Activated CD4-positive, alpha-beta T cell treated with anti-CD3 and anti-CD28 coated beads, Interleukin-2, amount 10 ng/mL, durations not matched to agents 7 days and 5 days (primary cell): ENCODE data around the gene GSX1. TPM values are rescaled to one million over a fixed set of nuclear protein-coding genes. Genes with fewer than 3 reads are reported as not detected.
A peak's percentile ranks its signal among the peaks of the same experiment; 100 is the strongest.

Experiments
- CTCF ChIA-PET: fragments of 350-600 bp; sonication (Branson Sonifier 250); formaldehyde crosslinking; loops from one replicate; lab custom pipeline; 2021; ENCODE audit warnings: antibody characterized with exemption; lab: Charles Lee
- POLR2A ChIA-PET: fragments of 350-600 bp; sonication (Branson Sonifier 250); formaldehyde crosslinking; loops from one replicate; lab custom pipeline; 2021; ENCODE audit warnings: antibody characterized with exemption; lab: Charles Lee
- DNase-seq: peaks from one replicate; pipeline ENCODE4 v3.0.0-alpha.2; 2020
- H3K27ac Mint-ChIP-seq: one replicate; pipeline ENCODE4 v1.8.0; 2021; ENCODE audit warnings: mild to moderate bottlenecking, moderate library complexity, mixed read lengths
- H3K27me3 Mint-ChIP-seq: one replicate; pipeline ENCODE4 v1.8.0; 2021; ENCODE audit warnings: mixed read lengths
- H3K36me3 Mint-ChIP-seq: one replicate; pipeline ENCODE4 v1.8.0; 2021; ENCODE audit warnings: low read depth, mixed read lengths
- H3K4me1 Mint-ChIP-seq: one replicate; pipeline ENCODE4 v1.8.0; 2021; ENCODE audit warnings: mixed read lengths
- H3K4me3 Mint-ChIP-seq: one replicate; pipeline ENCODE4 v1.8.0; 2021; ENCODE audit warnings: mild to moderate bottlenecking, moderate library complexity, mixed read lengths
- H3K9me3 Mint-ChIP-seq: one replicate; pipeline ENCODE4 v1.8.0; 2021; ENCODE audit warnings: mixed read lengths
- total RNA-seq, 2 experiments: library from RNA; stranded (reverse); gene quantifications; one replicate each; pipeline ENCODE4 v1.2.3, GENCODE V29; 2021

Gene GSX1
- total RNA-seq, 2 experiments from 2014 or later, result not detected

GRCh38 chr13:27825072-27825471, 32.8 kb downstream of the GSX1 start:
- H3K36me3 Mint-ChIP-seq, result no peaks in the 10 kb centered on the region
- H3K27ac Mint-ChIP-seq, result no peak overlapping the region
- ChIA-PET CTCF (interaction anchor here (0.9 to 4.2 kb wide), 5 partner anchors 30 to 463 kb away, joined by 3 to 32 read pairs (median 6); no protein-coding TSS in a partner anchor), POLR2A (no interaction called here)
- no peak for DNase-seq
- peaks cover 58% of the 10 kb centered on the region for H3K27me3 Mint-ChIP-seq
- H3K4me3 Mint-ChIP-seq, result no peak overlapping the region
- H3K4me1 Mint-ChIP-seq, result peaks cover 5% of the 10 kb centered on the region
- no peaks in the 10 kb centered on the region for H3K9me3 Mint-ChIP-seq

GRCh38 chr13:27826379-27827353, 34.4 kb downstream of the GSX1 start:
- Mint-ChIP-seq H3K4me3 (peak overlapping the region; percentile 4), H3K27ac (no peak overlapping the region), H3K9me3 (no peaks in the 10 kb centered on the region), H3K27me3 (peaks cover 62% of the 10 kb centered on the region), H3K36me3 (no peaks in the 10 kb centered on the region), H3K4me1 (peaks cover 5% of the 10 kb centered on the region)
- peak; percentile 70 for DNase-seq
- ChIA-PET POLR2A (interaction anchor here (0.6 kb wide), 2 partner anchors 421 to 533 kb away, joined by 3 read pairs; no protein-coding TSS in a partner anchor), CTCF (interaction anchor here (0.6 to 4.2 kb wide), 33 partner anchors 10 to 852 kb away, joined by 3 to 32 read pairs (median 4); no protein-coding TSS in a partner anchor)

- DNase-seq, result no peak
- POLR2A ChIA-PET, result no interaction called here
- Mint-ChIP-seq H3K27ac (no peak overlapping the region), H3K4me1 (peaks cover 5% of the 10 kb centered on the region), H3K27me3 (peaks cover 60% of the 10 kb centered on the region), H3K36me3 (no peaks in the 10 kb centered on the region), H3K4me3 (no peak overlapping the region), H3K9me3 (no peaks in the 10 kb centered on the region)
- CTCF ChIA-PET, result interaction anchor here (0.7 to 4.2 kb wide), 6 partner anchors 125 to 842 kb away, joined by 3 to 32 read pairs (median 5); no protein-coding TSS in a partner anchor
Measured at GRCh38 chr13:27827646-27828045, 35.4 kb downstream of the GSX1 start.

GRCh38 chr13:27830010-27830409, 37.7 kb downstream of the GSX1 start:
- peak; percentile 49 for DNase-seq
- Mint-ChIP-seq H3K9me3 (no peaks in the 10 kb centered on the region), H3K27me3 (peaks cover 46% of the 10 kb centered on the region), H3K27ac (no peak overlapping the region), H3K4me3 (no peak overlapping the region), H3K36me3 (no peaks in the 10 kb centered on the region), H3K4me1 (peaks cover 5% of the 10 kb centered on the region)
- ChIA-PET POLR2A (no interaction called here), CTCF (interaction anchor here (0.7 to 2.8 kb wide), 9 partner anchors 16 to 468 kb away, joined by 3 to 15 read pairs (median 3); no protein-coding TSS in a partner anchor)

GRCh38 chr13:27833206-27833605, 40.9 kb downstream of the GSX1 start:
- no peak overlapping the region for H3K4me3 Mint-ChIP-seq
- H3K27ac Mint-ChIP-seq, result no peak overlapping the region
- DNase-seq, result no peak
- peaks cover 36% of the 10 kb centered on the region for H3K27me3 Mint-ChIP-seq
- H3K4me1 Mint-ChIP-seq, result peaks cover 3% of the 10 kb centered on the region
- H3K36me3 Mint-ChIP-seq, result no peaks in the 10 kb centered on the region
- POLR2A ChIA-PET, result no interaction called here
- no peaks in the 10 kb centered on the region for H3K9me3 Mint-ChIP-seq
- CTCF ChIA-PET, result no interaction called here

- H3K27me3 Mint-ChIP-seq, result peaks cover 38% of the 10 kb centered on the region
- no peak overlapping the region for H3K4me3 Mint-ChIP-seq
- no peaks in the 10 kb centered on the region for H3K9me3 Mint-ChIP-seq
- H3K27ac Mint-ChIP-seq, result no peak overlapping the region
- no peak for DNase-seq
- no peaks in the 10 kb centered on the region for H3K36me3 Mint-ChIP-seq
- peaks cover 3% of the 10 kb centered on the region for H3K4me1 Mint-ChIP-seq
- ChIA-PET CTCF (no interaction called here), POLR2A (no interaction called here)
Measured at GRCh38 chr13:27834095-27834494, 41.8 kb downstream of the GSX1 start.

- no peaks in the 10 kb centered on the region for H3K36me3 Mint-ChIP-seq
- POLR2A ChIA-PET, result no interaction called here
- no peak overlapping the region for H3K4me3 Mint-ChIP-seq
- no peaks in the 10 kb centered on the region for H3K9me3 Mint-ChIP-seq
- H3K4me1 Mint-ChIP-seq, result no peaks in the 10 kb centered on the region
- peaks cover 30% of the 10 kb centered on the region for H3K27me3 Mint-ChIP-seq
- CTCF ChIA-PET, result no interaction called here
- no peak overlapping the region for H3K27ac Mint-ChIP-seq
- no peak for DNase-seq
Measured at GRCh38 chr13:27835799-27836198, 43.5 kb downstream of the GSX1 start.

- no peak overlapping the region for H3K27ac Mint-ChIP-seq
- no peaks in the 10 kb centered on the region for H3K36me3 Mint-ChIP-seq
- ChIA-PET CTCF (no interaction called here), POLR2A (no interaction called here)
- H3K4me3 Mint-ChIP-seq, result no peak overlapping the region
- H3K4me1 Mint-ChIP-seq, result no peaks in the 10 kb centered on the region
- no peak for DNase-seq
- peaks cover 23% of the 10 kb centered on the region for H3K27me3 Mint-ChIP-seq
- H3K9me3 Mint-ChIP-seq, result no peaks in the 10 kb centered on the region
Measured at GRCh38 chr13:27839809-27840467, 47.7 kb downstream of the GSX1 start.

- H3K36me3 Mint-ChIP-seq, result no peaks in the 10 kb centered on the region
- no peaks in the 10 kb centered on the region for H3K9me3 Mint-ChIP-seq
- H3K27me3 Mint-ChIP-seq, result peaks cover 31% of the 10 kb centered on the region
- no peak overlapping the region for H3K4me3 Mint-ChIP-seq
- no peak for DNase-seq
- H3K27ac Mint-ChIP-seq, result no peak overlapping the region
- CTCF ChIA-PET, result no interaction called here
- POLR2A ChIA-PET, result no interaction called here
- H3K4me1 Mint-ChIP-seq, result no peaks in the 10 kb centered on the region
Measured at GRCh38 chr13:27842571-27842970, 50.3 kb downstream of the GSX1 start.

Other genes starting within 250 kb of the GSX1 start
- gene LNX2, start 172.0 kb upstream of the GSX1 start, total RNA-seq, result 1 to 10 TPM; 7.6 to 9.5 TPM
- gene POLR1D, start 170.6 kb upstream of the GSX1 start, total RNA-seq, result 100 to 1,000 TPM; 142 to 169 TPM
- gene PDX1, start 127.5 kb downstream of the GSX1 start, total RNA-seq, result not detected
- gene CDX2, start 176.8 kb downstream of the GSX1 start, total RNA-seq, result not detected
- not detected for gene URAD, start 196.2 kb downstream of the GSX1 start, total RNA-seq